Duodenal mucosa (tissue), 2 donors: ENCODE results near the gene GPRIN1.

Experiments
- H3K27ac ChIP-seq: one replicate; pipeline ENCODE4 v1.7.0; 2013; ENCODE audit warnings: low read depth, low read length
- H3K27me3 ChIP-seq, 2 donors: one replicate each; pipeline ENCODE4 v1.7.0; 2013; ENCODE audit warnings: low read length in 2 of 2, control low read depth in 1 of 2; ENCODE audit not compliant: insufficient read depth in 2 of 2, control insufficient read depth in 1 of 2
- H3K36me3 ChIP-seq, 2 donors: one replicate each; pipeline ENCODE4 v1.7.0; 2013; ENCODE audit warnings: low read length in 2 of 2, control low read depth in 1 of 2; ENCODE audit not compliant: insufficient read depth in 2 of 2, control insufficient read depth in 1 of 2
- H3K4me1 ChIP-seq, 2 donors: one replicate each; pipeline ENCODE4 v1.7.0; 2013; ENCODE audit warnings: low read length in 2 of 2, control low read depth in 1 of 2; ENCODE audit not compliant: insufficient read depth in 2 of 2, control insufficient read depth in 1 of 2
- H3K4me3 ChIP-seq, 2 donors: one replicate each; pipeline ENCODE4 v1.7.0; 2013; ENCODE audit warnings: low read length in 2 of 2, low read depth in 1 of 2
- H3K9ac ChIP-seq, 2 donors: one replicate each; pipeline ENCODE4 v1.7.0; 2013; ENCODE audit warnings: low read length in 2 of 2, low read depth in 1 of 2
- H3K9me3 ChIP-seq, 2 donors: one replicate each; pipeline ENCODE4 v1.7.0; 2013; ENCODE audit warnings: low read length in 2 of 2, control low read depth in 1 of 2; ENCODE audit not compliant: control insufficient read depth in 1 of 2

Gene GPRIN1

DNA sequence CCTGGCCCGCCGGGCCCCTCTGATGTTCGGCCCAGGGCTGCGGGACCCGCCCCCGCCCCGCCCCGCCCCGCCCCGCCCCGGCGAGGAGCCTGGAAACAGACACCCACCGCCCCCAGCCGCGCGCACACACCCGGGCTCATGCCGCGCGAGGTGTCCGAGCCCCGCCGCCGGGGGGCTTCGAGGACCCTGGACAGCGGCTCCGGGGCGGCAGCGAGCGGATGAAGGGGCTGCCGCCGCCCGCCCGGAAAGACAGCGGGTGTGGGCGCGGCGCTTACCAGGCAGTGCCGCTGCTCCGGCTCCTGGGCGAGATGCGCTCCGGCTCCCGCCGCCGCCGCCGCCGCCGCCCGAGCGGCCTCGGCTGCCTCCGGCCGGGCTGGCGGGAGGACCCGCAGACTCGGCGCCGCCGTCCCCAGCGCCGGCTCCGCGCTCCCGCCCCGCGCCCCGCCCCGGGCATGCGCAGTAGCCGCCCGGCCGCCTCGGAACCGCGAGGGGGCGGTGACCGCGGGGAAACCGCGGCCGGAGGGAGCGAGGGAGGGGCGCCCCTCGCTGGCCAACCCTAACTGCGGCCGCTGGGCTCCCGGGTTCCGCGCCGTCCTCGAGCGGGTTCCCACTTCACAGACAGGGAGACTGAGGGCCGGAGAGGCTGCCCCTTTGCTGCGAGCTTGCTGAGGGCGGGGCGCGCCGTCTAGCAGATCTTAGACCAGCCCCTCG, at the start of gene GPRIN1:
TSS of gene GPRIN1 (minus strand) at position 433 of the 711 bp plus-strand sequence. CDS start 10,322 bp downstream, outside the sequence.
- no peaks in the 10 kb centered on the region for H3K4me1 ChIP-seq
- H3K9ac ChIP-seq: no peak within 1 kb of the TSS
- H3K36me3 ChIP-seq: no peaks in the 10 kb centered on the region
- H3K27me3 ChIP-seq: peaks cover 19 to 23% of the 10 kb centered on the region in 2 donors
- H3K27ac ChIP-seq: no peak within 1 kb of the TSS
- peak within 1 kb of the TSS; percentile 50 to 73 for H3K4me3 ChIP-seq
- H3K9me3 ChIP-seq: no peaks in the 10 kb centered on the region

DNA sequence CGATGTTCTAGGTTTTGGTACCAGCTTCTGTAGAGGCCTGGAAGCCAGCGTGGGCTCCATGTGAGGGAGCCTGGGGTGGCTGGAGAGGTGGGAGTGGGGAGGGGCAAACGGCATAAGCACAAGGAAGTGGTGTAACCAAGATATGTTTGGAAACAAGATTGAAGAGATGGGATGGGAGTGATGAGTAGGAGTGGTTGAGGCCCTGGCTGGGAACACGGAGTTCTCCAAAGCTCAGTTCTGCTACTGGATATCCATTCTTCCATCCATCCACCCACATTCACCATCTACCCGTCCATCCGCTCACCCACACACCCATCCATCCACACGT, 49.5 kb upstream of the GPRIN1 start:
- Histone ChIP-seq H3K27ac (no peak overlapping the region), H3K27me3 (peaks cover 5 to 7% of the 10 kb centered on the region in 2 donors), H3K9me3 (no peaks in the 10 kb centered on the region), H3K4me1 (peaks cover 15 to 25% of the 10 kb centered on the region in 2 donors), H3K36me3 (peaks cover 0 to 21% of the 10 kb centered on the region in 2 donors), H3K4me3 (no peak overlapping the region), H3K9ac (no peak overlapping the region)

DNA sequence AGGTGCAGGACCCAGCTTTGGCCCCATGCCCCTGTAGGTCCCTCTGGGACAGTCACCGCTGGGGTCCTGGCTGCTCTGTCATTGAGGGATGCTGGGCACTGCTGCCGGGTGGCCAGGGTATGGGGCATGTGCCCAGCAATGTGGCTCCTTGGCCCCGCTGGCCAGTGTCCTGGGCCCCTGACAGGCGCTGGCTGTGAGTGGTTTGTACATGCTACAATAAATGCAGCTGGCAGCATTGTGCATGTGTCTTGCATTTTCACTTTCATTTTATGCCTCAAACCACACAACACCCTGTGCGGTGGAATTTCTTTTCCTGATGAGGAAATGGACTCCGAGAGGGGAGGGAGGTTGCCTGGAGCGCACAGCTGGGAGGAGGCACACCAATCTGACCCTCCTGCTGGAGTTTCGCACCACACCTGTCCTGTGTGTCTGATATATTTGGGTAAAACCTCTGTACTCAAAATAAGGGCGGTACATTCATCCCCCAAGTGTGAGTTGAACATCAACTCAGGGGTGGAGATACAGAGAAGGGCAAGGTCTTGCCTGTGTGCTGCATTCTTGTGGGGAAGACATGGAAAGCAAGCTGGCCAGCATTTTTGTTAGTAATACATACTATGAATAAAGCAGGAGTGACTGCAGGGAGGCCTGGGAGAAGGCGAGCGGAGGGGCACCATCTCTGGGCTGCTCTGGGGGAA, 49.0 kb upstream of the GPRIN1 start:
- peaks cover 0 to 24% of the 10 kb centered on the region in 2 donors for H3K36me3 ChIP-seq
- peak overlapping the region in 1 of 2 donors; percentile 38 for H3K9ac ChIP-seq
- H3K27ac ChIP-seq: no peak overlapping the region
- H3K9me3 ChIP-seq: no peaks in the 10 kb centered on the region
- H3K4me3 ChIP-seq: peak overlapping the region; percentile 56 to 63
- peaks cover 5% of the 10 kb centered on the region in 2 donors for H3K27me3 ChIP-seq
- H3K4me1 ChIP-seq: peaks cover 15 to 25% of the 10 kb centered on the region in 2 donors

DNA sequence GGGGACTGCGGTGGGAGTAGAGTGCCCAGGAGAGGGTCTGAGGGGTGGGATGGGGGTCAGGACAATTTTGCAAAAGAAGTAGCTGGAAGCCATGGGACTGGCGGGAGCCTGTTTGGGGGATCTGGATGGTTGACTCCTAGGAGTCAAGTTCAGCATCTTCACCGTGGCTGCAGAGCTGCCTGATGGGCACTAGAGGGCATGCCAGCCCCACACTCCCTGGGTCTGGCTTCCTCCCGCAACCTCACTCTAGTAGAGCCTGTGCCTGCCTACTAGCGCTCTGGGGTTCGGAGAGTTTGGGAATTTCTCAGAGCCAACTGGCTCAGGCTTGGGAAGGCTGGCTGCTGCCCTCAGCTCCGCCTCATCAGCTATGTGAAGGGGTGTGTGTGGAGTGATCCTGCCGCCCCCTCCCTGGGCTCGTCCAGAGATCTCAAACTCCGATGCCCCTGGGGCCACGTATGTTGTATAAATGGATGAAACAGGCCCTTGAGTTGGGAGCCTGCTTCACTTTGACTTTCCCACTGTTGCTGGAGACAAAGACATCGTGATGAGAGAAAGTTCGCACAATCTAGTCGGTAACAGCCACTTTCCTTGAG, 48.1 kb upstream of the GPRIN1 start:
- peaks cover 7 to 31% of the 10 kb centered on the region in 2 donors for H3K36me3 ChIP-seq
- H3K27me3 ChIP-seq: no peaks in the 10 kb centered on the region
- peaks cover 15 to 29% of the 10 kb centered on the region in 2 donors for H3K4me1 ChIP-seq
- peak overlapping the region; percentile 56 to 63 for H3K4me3 ChIP-seq
- H3K27ac ChIP-seq: no peak overlapping the region
- H3K9me3 ChIP-seq: no peaks in the 10 kb centered on the region
- peak overlapping the region in 1 of 2 donors; percentile 10 for H3K9ac ChIP-seq

DNA sequence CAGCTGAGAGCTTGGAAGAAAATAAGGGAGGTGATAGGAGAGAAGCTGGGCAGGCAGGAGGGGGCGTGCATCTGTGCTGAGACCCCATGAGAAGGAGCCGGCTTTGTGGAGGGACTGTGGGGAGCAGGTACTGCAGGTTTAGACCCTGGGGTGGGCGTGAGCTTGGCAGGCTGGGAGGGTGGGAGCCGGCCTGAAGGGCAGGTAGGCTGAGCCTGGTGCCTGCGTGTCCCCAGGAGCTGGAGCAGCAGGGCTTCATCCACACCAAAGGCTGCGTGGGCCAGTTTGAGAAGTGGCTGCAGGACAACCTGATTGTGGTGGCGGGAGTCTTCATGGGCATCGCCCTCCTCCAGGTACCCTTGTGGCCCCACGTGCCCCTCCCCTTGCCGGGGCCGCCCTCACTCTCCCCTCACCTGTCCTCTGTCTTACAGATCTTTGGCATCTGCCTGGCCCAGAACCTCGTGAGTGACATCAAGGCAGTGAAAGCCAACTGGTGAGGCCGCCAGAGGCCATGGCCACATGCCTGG, 46.6 kb upstream of the GPRIN1 start:
- Histone ChIP-seq H3K27me3 (no peaks in the 10 kb centered on the region), H3K4me3 (no peak overlapping the region), H3K4me1 (peaks cover 15 to 29% of the 10 kb centered on the region in 2 donors), H3K9me3 (no peaks in the 10 kb centered on the region), H3K36me3 (peaks cover 10 to 37% of the 10 kb centered on the region in 2 donors), H3K27ac (no peak overlapping the region), H3K9ac (no peak overlapping the region)

DNA sequence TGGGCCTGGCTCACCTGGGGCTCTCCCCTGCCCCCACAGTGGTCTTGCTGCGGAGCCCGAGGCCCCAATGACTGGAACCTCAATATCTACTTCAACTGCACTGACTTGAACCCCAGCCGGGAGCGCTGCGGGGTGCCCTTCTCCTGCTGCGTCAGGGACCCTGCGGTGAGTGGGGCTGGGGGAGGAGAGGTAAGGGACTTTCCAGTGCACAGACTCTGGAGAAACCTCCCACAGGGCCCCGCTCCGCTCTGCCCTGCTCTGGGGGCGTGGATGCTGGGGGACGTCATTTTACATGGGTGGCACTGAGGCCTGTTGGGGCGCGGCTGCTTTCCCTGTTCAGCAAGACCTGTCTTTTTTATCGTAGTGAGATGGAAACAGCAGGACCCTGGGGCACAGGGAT, 44.9 kb upstream of the GPRIN1 start:
- no peak overlapping the region for H3K27ac ChIP-seq

DNA sequence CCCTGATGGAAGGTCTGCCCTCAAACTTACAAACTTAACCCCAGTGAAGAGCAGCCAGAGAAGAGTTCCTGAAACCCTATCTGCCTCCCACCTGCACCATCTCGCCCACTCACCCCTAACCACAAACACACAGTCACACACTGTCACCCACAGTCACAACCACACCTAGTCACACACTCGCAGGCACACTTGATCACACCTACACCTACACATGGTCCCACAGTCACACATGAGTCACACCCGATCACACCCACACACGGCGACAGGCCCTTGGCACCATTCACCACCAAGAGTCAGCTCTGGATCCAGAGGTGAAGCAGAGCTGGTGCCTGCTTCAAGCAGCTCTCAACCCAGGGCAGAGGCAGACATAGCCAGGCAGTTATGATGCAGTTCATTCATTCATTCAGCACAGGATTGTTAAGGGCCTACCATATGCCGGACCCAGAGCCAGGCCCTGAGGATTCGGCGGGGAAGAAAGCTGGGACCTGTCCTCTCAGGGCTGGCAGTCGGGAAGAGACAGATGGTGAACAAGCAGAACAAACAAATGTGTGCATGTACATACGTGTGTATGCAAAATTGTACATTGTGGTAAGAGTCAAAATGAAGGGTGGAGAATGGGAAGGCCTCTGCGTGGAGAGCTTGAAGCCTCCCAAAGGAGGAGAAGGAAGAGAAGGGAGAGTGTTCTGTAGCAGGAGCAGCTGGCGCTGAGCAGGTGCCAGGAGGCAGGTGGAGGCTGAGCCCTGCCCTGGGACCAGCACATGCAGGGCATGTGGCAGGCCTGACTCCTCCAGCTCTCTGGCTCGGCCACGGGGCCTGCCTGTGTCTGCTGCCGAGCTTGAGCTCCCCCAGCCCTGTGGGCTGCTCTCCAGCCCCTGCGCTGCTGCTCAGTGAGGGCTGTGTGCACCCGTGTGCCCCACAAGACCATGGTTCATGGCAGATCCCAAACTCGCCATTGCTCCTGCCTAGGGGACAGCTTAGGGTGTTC, 43.7 kb upstream of the GPRIN1 start:
- H3K27ac ChIP-seq: no peak overlapping the region
- H3K9me3 ChIP-seq: no peaks in the 10 kb centered on the region
- H3K9ac ChIP-seq: no peak overlapping the region
- no peaks in the 10 kb centered on the region for H3K27me3 ChIP-seq
- no peak overlapping the region for H3K4me3 ChIP-seq
- H3K36me3 ChIP-seq: peaks cover 10 to 37% of the 10 kb centered on the region in 2 donors
- peaks cover 10 to 19% of the 10 kb centered on the region in 2 donors for H3K4me1 ChIP-seq

More for the DNA sequence above, 44.9 kb upstream of the GPRIN1 start:
- H3K9ac ChIP-seq: no peak overlapping the region
- no peak overlapping the region for H3K4me3 ChIP-seq
- H3K27me3 ChIP-seq: no peaks in the 10 kb centered on the region
- peaks cover 10 to 37% of the 10 kb centered on the region in 2 donors for H3K36me3 ChIP-seq
- peaks cover 15 to 21% of the 10 kb centered on the region in 2 donors for H3K4me1 ChIP-seq
- no peaks in the 10 kb centered on the region for H3K9me3 ChIP-seq

DNA sequence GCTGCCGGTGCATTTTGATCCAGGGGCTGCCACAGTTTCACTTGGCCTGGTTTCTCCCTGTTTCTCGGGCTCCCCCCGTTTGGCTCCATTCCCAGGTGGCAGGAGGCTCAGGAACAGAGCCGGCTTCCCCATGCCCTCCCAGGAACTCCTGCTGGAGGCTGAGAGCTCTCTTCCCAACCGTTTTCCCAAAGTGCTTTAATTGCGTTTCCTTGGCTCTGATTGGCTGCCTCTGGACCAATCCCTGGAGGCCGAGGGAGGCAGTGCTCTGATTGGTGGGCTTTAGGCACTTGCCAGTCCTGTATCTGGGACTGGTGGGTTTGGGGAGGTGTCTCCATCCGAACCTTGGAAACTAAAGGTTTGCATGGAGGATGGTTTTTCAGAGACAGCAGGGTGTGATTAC, 42.2 kb upstream of the GPRIN1 start:
- H3K4me3 ChIP-seq: no peak overlapping the region
- no peak overlapping the region for H3K9ac ChIP-seq
- H3K27me3 ChIP-seq: no peaks in the 10 kb centered on the region
- peaks cover 12 to 16% of the 10 kb centered on the region in 2 donors for H3K4me1 ChIP-seq
- no peak overlapping the region for H3K27ac ChIP-seq
- H3K36me3 ChIP-seq: peaks cover 10 to 35% of the 10 kb centered on the region in 2 donors
- H3K9me3 ChIP-seq: no peaks in the 10 kb centered on the region

DNA sequence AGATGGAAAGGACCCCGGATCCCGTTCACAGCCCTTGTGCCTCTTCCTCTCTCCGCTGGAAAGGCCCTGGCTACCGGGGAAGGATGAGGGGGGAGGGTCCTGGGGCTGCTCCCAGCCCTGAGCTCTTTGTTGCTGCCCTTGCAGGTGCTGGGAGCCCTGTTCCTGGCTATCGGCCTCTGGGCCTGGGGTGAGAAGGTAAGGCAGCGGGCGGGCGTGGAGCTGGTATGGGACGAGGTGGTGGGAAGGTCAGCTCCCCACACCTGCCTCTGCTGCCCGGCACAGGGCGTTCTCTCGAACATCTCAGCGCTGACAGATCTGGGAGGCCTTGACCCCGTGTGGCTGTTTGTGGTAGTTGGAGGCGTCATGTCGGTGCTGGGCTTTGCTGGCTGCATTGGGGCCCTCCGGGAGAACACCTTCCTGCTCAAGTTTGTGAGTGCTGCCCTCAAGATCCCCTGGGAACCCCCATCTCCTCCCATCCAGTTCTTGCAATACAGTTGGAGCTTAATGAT, 41.6 kb upstream of the GPRIN1 start:
- Histone ChIP-seq H3K4me3 (no peak overlapping the region), H3K9me3 (no peaks in the 10 kb centered on the region), H3K4me1 (peaks cover 16 to 19% of the 10 kb centered on the region in 2 donors), H3K9ac (no peak overlapping the region), H3K36me3 (peaks cover 10 to 31% of the 10 kb centered on the region in 2 donors), H3K27me3 (no peaks in the 10 kb centered on the region), H3K27ac (no peak overlapping the region)
